K562 (cell line): ENCODE data around the gene CAPN14. TPM values are rescaled to one million over a fixed set of nuclear protein-coding genes. Genes with fewer than 3 reads are reported as not detected.

Experiments used
- ATAC-seq: fragments of 200-7000 bp; cut with Tn5 transposase; 3 replicates; pipeline ENCODE4 v1.9.1; 2020; ENCODE audit warnings: moderate library complexity
- BruUV-seq: library from RNA; stranded (reverse); fragments of 400-500 nt; replicated peaks from 2 replicates; lab custom pipeline; 2021; lab: Mats Ljungman, UMichigan
- CTCF ChIA-PET: fragments of 300-600 bp; formaldehyde crosslinking; extraction: SDS; loops from one replicate; lab custom pipeline; 2021; ENCODE audit warnings: low intra/inter-chr PET ratio; lab: Yijun Ruan, JAX
- POLR2A ChIA-PET: fragments of 300-600, 350-650 bp; sonication (Branson Sonifier 250); formaldehyde crosslinking; extraction: SDS; loops from one replicate; lab custom pipeline; 2021; ENCODE audit warnings: antibody characterized with exemption, inconsistent platforms; lab: Yijun Ruan, JAX
- DNase-seq, 4 experiments: peaks; one replicate each; pipeline versions ENCODE4 v3.0.0 to v3.0.0-alpha.2; 2011 to 2018; ENCODE audit warnings: low spot score in 3 of 4, mixed read lengths in 3 of 4; ENCODE audit errors: extremely low read depth in 1 of 4
- FAIRE-seq: peaks from 2 replicates; lab custom pipeline; 2011; peaks lifted over from hg19 to GRCh38; lab: Jason Lieb, UNC
- H2AFZ ChIP-seq: 2 replicates; pipeline ENCODE4 v1.6.0; 2011; ENCODE audit warnings: low read depth, low read length, control low read depth, inconsistent platforms
- H3K27ac ChIP-seq: fragments of 200-600 bp; 3 replicates; pipeline ENCODE4 v1.8.0; 2011; ENCODE audit warnings: low read depth, mild to moderate bottlenecking, control low read depth, inconsistent platforms, low read length, moderate library complexity, mixed read lengths; ENCODE audit errors: extremely low read depth
- H3K27me3 ChIP-seq, 2 experiments: fragments of 300-600 bp in 1 of 2; 2 replicates in 1 of 2; 3 replicates in 1 of 2; pipeline versions ENCODE4 v1.6.0 to v1.8.0; 2011; ENCODE audit warnings: inconsistent platforms in 2 of 2, low read length in 2 of 2, mild to moderate bottlenecking in 1 of 2, mixed read lengths in 1 of 2, moderate library complexity in 1 of 2; ENCODE audit not compliant: control insufficient read depth in 2 of 2, insufficient read depth in 2 of 2
- H3K36me3 ChIP-seq: fragments of 300-600 bp; 3 replicates; pipeline ENCODE4 v1.8.0; 2011; ENCODE audit warnings: mild to moderate bottlenecking, low read length, inconsistent platforms; ENCODE audit not compliant: control insufficient read depth, insufficient read depth
- H3K4me1 ChIP-seq, 2 experiments: fragments of 200-600 bp in 1 of 2; replicated peaks in 1 of 2; 2 replicates in 1 of 2; 3 replicates in 1 of 2; pipeline versions ENCODE4 v1.5.1 to v1.8.0; 2011; ENCODE audit warnings: inconsistent platforms in 2 of 2, low read length in 2 of 2, mild to moderate bottlenecking in 1 of 2, mixed read lengths in 1 of 2, moderate library complexity in 1 of 2; ENCODE audit not compliant: control insufficient read depth in 2 of 2, insufficient read depth in 2 of 2
- H3K4me2 ChIP-seq: 2 replicates; pipeline ENCODE4 v1.6.1; 2011; ENCODE audit warnings: low read length, control low read depth, inconsistent platforms, mixed read lengths; ENCODE audit not compliant: insufficient read depth
- H3K4me3 ChIP-seq: fragments of 200-600 bp; sonication (generic), shearing (Covaris generic); 2 replicates; pipeline ENCODE4 v1.5.1; 2016; ENCODE audit warnings: control low read depth, inconsistent platforms
- H3K79me2 ChIP-seq: fragments of 200-600 bp; 3 replicates; pipeline ENCODE4 v1.8.0; 2011; ENCODE audit warnings: low read length, inconsistent platforms; ENCODE audit not compliant: control insufficient read depth, insufficient read depth
- H3K9ac ChIP-seq, 2 experiments: 2 replicates each; pipeline versions ENCODE4 v1.6.0 to v1.6.1; 2011; ENCODE audit warnings: low read depth in 2 of 2, low read length in 2 of 2, control low read depth in 1 of 2, inconsistent platforms in 1 of 2, mild to moderate bottlenecking in 1 of 2, mixed read lengths in 1 of 2; ENCODE audit not compliant: insufficient read depth in 1 of 2
- H3K9me1 ChIP-seq: one replicate; pipeline ENCODE4 v1.6.0; 2011; ENCODE audit warnings: inconsistent platforms, mild to moderate bottlenecking, low read length, moderate library complexity; ENCODE audit not compliant: control insufficient read depth, insufficient read depth
- H3K9me3 ChIP-seq: replicated peaks from 2 replicates; pipeline ENCODE4 v1.5.1; 2011; ENCODE audit warnings: low read depth, low read length, inconsistent platforms; ENCODE audit not compliant: control insufficient read depth, insufficient read depth
- H4K20me1 ChIP-seq: replicated peaks from 2 replicates; pipeline ENCODE4 v1.6.1; 2011; ENCODE audit warnings: low read length, inconsistent platforms, mixed read lengths; ENCODE audit not compliant: control insufficient read depth, insufficient read depth
- E2F3 ChIP-seq: fragments of 250-450 bp; sonication (Bioruptor Pico); IDR thresholded peaks from 2 replicates; pipeline ENCODE4 v1.4.0; 2020; ENCODE audit warnings: mild to moderate bottlenecking
- GATA2 ChIP-seq: sonication (generic); formaldehyde crosslinking; IDR thresholded peaks from 2 replicates; pipeline ENCODE4 v1.4.0; 2020; ENCODE audit warnings: mild to moderate bottlenecking, missing genetic modification reagents
- TAF7 ChIP-seq: fragments of 450-650 bp; IDR thresholded peaks from 2 replicates; pipeline ENCODE4 v1.6.1; 2016; ENCODE audit warnings: missing genetic modification characterization, missing compliant biosample characterization
- WGBS: fragments of 100-300 bp; shearing (Covaris generic); methylation state at CpG from one replicate; pipeline ENCODE4 v1.1.6; 2016; ENCODE audit warnings: low coverage, mixed read lengths; ENCODE audit not compliant: insufficient coverage; ENCODE audit errors: missing lambda C conversion rate; 5-methylcytosine and 5-hydroxymethylcytosine counted together
- in situ Hi-C: fragments of 300-500 bp; cut with MboI; formaldehyde crosslinking; loops from 4 replicates; pipeline ENCODE4 v1.15.0; 2018; ENCODE audit warnings: inconsistent platforms, mixed read lengths
- intact Hi-C: fragments of 100-400 bp; cut with micrococcal nuclease; formaldehyde crosslinking; loops from 2 replicates; pipeline ENCODE4 v1.14.2; 2022
- polyA plus RNA-seq, 8 experiments: library from polyadenylated mRNA; depleted of rRNA in 4 of 8; stranded (reverse) in 5 of 8; unstranded in 3 of 8; fragments of >200 nt; fragmentation: Nextera tagmentation in 2 of 8; fragmentation: Illumina TruSeq in 1 of 8; extraction: Ambion mirVana in 2 of 8; extraction: Trizol in 1 of 8; gene quantifications; 2 replicates each; pipeline versions ENCODE4 v1.2.1 to v1.2.3, GENCODE V29; 2011 to 2014; ENCODE audit warnings: inconsistent platforms in 1 of 8, missing spikeins in 1 of 8
- small RNA-seq: library from RNA; depleted of rRNA; stranded (forward); fragments of <200 nt; gene quantifications from one replicate; pipeline ENCODE3, GENCODE V24; 2014
- total RNA-seq, 7 experiments: library from RNA; depleted of rRNA in 6 of 7; stranded (reverse); fragments of >200 nt in 6 of 7; fragmentation: Illumina TruSeq in 2 of 7; extraction: Trizol in 2 of 7; gene quantifications; 2 replicates each; pipeline versions ENCODE4 v1.2.1 to v1.2.3, GENCODE V29; 2011 to 2021; ENCODE audit warnings: low replicate concordance in 1 of 7
- TF ChIP-seq, protein P1 (sequence below): sonication (generic); formaldehyde crosslinking; IDR thresholded peaks from 2 replicates; pipeline ENCODE4 v1.4.0; 2020; ENCODE audit warnings: mild to moderate bottlenecking, missing genetic modification reagents

The CAPN14 gene
- total and polyA plus RNA-seq, 9 of the 15 experiments (the other 6 are each of a cell fraction or from before 2014, with no cell fraction given): not detected

DNA sequence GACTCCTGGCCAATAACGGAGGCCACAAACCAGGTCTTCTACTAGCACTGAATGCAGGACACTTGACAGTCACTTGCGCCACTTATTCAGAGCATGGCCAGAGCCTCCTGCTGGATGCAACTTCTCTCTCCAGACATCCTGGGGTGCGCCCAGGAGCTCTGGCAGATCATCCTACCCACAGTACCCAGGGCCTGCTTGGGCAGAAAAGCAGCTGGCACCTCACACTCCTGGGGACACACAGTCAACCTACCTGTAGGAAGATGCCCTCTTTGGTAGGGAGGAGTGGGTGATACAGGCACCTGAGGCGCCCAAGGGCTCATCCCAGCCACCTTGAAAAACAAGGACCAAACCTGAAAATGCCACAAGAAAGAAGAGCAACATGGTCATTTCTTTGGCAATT lies 92.4 kb downstream of the CAPN14 start:
- intact Hi-C loops: no loop called here
- FAIRE-seq (no peak), DNase-seq (no peak), ATAC-seq (no peak)
- CTCF ChIA-PET: no interaction called here
- Histone ChIP-seq H3K4me1 (no peaks in the 10 kb centered on the region), H2AFZ (no peak overlapping the region), H3K27me3 (peaks cover 5 to 10% of the 10 kb centered on the region in 2 experiments; a peak in 4 of 5 replicates), H3K27ac (no peak overlapping the region), H3K4me2 (no peak overlapping the region), H3K4me3 (no peak overlapping the region), H3K9me1 (no peaks in the 10 kb centered on the region), H3K9me3 (no peaks in the 10 kb centered on the region), H3K9ac (no peak overlapping the region), H4K20me1 (no peaks in the 10 kb centered on the region), H3K36me3 (no peaks in the 10 kb centered on the region), H3K79me2 (no peaks in the 10 kb centered on the region)
- in situ Hi-C loops: no loop called here
- TF ChIP-seq GATA2 (CRISPR knock-in tag) (no peak), TAF7 (tag) (no peak), E2F3 (CRISPR knock-in tag) (no peak)
- TF ChIP-seq, protein P1, sequence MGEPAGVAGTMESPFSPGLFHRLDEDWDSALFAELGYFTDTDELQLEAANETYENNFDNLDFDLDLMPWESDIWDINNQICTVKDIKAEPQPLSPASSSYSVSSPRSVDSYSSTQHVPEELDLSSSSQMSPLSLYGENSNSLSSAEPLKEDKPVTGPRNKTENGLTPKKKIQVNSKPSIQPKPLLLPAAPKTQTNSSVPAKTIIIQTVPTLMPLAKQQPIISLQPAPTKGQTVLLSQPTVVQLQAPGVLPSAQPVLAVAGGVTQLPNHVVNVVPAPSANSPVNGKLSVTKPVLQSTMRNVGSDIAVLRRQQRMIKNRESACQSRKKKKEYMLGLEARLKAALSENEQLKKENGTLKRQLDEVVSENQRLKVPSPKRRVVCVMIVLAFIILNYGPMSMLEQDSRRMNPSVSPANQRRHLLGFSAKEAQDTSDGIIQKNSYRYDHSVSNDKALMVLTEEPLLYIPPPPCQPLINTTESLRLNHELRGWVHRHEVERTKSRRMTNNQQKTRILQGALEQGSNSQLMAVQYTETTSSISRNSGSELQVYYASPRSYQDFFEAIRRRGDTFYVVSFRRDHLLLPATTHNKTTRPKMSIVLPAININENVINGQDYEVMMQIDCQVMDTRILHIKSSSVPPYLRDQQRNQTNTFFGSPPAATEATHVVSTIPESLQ (CRISPR knock-in tag): no peak
- POLR2A ChIA-PET: no interaction called here
- no TSS peak for BruUV-seq
- WGBS: 0% methylated on average over 4 of the region's 4 CpGs

Small RNAs within 50 kb of the gene (small RNA-seq; reads per million reads assigned to genes)
- not detected for gene RNA5SP90

Other genes starting within 250 kb of the CAPN14 start
- not detected in 2 replicates for gene GALNT14, start 79.1 kb downstream of the CAPN14 start, total RNA-seq (2014; rRNA removed)
- gene GALNT14, start 79.1 kb downstream of the CAPN14 start, total RNA-seq (2014; rRNA removed; fragmentation: Illumina TruSeq; extraction: Trizol): not detected in 2 replicates
- not detected in 2 replicates for gene GALNT14, start 79.1 kb downstream of the CAPN14 start, total RNA-seq (2015; rRNA removed; fragmentation: Illumina TruSeq; extraction: Trizol)
- not detected in 2 replicates for gene GALNT14, start 79.1 kb downstream of the CAPN14 start, total RNA-seq (2021)
- not detected in 2 replicates for gene GALNT14, start 79.1 kb downstream of the CAPN14 start, polyA plus RNA-seq (2011; rRNA removed)
- gene GALNT14, start 79.1 kb downstream of the CAPN14 start, polyA plus RNA-seq (2014; fragmentation: Illumina TruSeq; extraction: Trizol): not detected in 2 replicates
- under 1 TPM in 1 of 2 experiments, not detected in 1; 0.11 TPM for gene GALNT14, start 79.1 kb downstream of the CAPN14 start, polyA plus RNA-seq (2014; fragmentation: Nextera tagmentation; extraction: Ambion mirVana)
- not detected in 2 replicates for gene GALNT14, start 79.1 kb downstream of the CAPN14 start, polyA plus RNA-seq (2014; rRNA removed)
- under 0.01 and 0.04 TPM in 2 replicates for gene EHD3, start 16.6 kb upstream of the CAPN14 start, total RNA-seq (2014; rRNA removed)
- gene EHD3, start 16.6 kb upstream of the CAPN14 start, total RNA-seq (2014; rRNA removed; fragmentation: Illumina TruSeq; extraction: Trizol): 0.04 TPM in 1 of 2 replicates, not detected in the other
- gene EHD3, start 16.6 kb upstream of the CAPN14 start, total RNA-seq (2015; rRNA removed; fragmentation: Illumina TruSeq; extraction: Trizol): 0.04 TPM in 1 of 2 replicates, not detected in the other
- gene EHD3, start 16.6 kb upstream of the CAPN14 start, total RNA-seq (2021): 0.11 TPM in 1 of 2 replicates, not detected in the other
- gene EHD3, start 16.6 kb upstream of the CAPN14 start, polyA plus RNA-seq (2011; rRNA removed): 0.01 and 0.04 TPM in 2 replicates
- gene EHD3, start 16.6 kb upstream of the CAPN14 start, polyA plus RNA-seq (2014; fragmentation: Illumina TruSeq; extraction: Trizol): 0.01 TPM in 1 of 2 replicates, not detected in the other
- not detected for gene EHD3, start 16.6 kb upstream of the CAPN14 start, polyA plus RNA-seq (2014; fragmentation: Nextera tagmentation; extraction: Ambion mirVana)
- gene EHD3, start 16.6 kb upstream of the CAPN14 start, polyA plus RNA-seq (2014; rRNA removed): 0.03 TPM in 1 of 2 replicates, not detected in the other
- not detected in 2 replicates for gene XDH, start 197.2 kb upstream of the CAPN14 start, total RNA-seq (2014; rRNA removed)
- gene XDH, start 197.2 kb upstream of the CAPN14 start, total RNA-seq (2014; rRNA removed; fragmentation: Illumina TruSeq; extraction: Trizol): 0.04 TPM in 1 of 2 replicates, not detected in the other
- not detected in 2 replicates for gene XDH, start 197.2 kb upstream of the CAPN14 start, total RNA-seq (2015; rRNA removed; fragmentation: Illumina TruSeq; extraction: Trizol)
- gene XDH, start 197.2 kb upstream of the CAPN14 start, total RNA-seq (2021): not detected in 2 replicates
- 0.06 TPM in 1 of 2 replicates, not detected in the other for gene XDH, start 197.2 kb upstream of the CAPN14 start, polyA plus RNA-seq (2011; rRNA removed)
- not detected in 2 replicates for gene XDH, start 197.2 kb upstream of the CAPN14 start, polyA plus RNA-seq (2014; fragmentation: Illumina TruSeq; extraction: Trizol)
- gene XDH, start 197.2 kb upstream of the CAPN14 start, polyA plus RNA-seq (2014; fragmentation: Nextera tagmentation; extraction: Ambion mirVana): not detected
- not detected in 2 replicates for gene XDH, start 197.2 kb upstream of the CAPN14 start, polyA plus RNA-seq (2014; rRNA removed)